Left renal cortex interstitium (tissue), 4 donors: ENCODE results near the gene JSRP1. TPM values are rescaled to one million over a fixed set of nuclear protein-coding genes. Genes with fewer than 3 reads are reported as not detected.

Source experiments
- DNase-seq, 4 donors: peaks; one replicate each; pipeline ENCODE4 v3.0.0-alpha.2; 2013; ENCODE audit warnings: low read depth in 4 of 4, low spot score in 2 of 4, missing footprints in 1 of 4
- polyA plus RNA-seq, 4 donors: library from polyadenylated mRNA; unstranded; fragments of 120-200 nt; gene quantifications; one replicate each; pipeline ENCODE4 v1.2.1, GENCODE V29; 2013; ENCODE audit not compliant: insufficient read length in 4 of 4

JSRP1 gene, protein sequence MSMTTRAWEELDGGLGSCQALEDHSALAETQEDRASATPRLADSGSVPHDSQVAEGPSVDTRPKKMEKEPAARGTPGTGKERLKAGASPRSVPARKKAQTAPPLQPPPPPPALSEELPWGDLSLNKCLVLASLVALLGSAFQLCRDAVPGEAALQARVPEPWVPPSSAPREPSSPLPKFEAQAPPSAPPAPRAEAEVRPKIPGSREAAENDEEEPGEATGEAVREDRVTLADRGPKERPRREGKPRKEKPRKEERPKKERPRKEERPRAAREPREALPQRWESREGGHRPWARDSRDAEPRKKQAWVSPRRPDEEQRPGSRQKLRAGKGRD
- polyA plus RNA-seq = under 1 TPM; 0.23 to 0.94 (median 0.74) TPM

DNA sequence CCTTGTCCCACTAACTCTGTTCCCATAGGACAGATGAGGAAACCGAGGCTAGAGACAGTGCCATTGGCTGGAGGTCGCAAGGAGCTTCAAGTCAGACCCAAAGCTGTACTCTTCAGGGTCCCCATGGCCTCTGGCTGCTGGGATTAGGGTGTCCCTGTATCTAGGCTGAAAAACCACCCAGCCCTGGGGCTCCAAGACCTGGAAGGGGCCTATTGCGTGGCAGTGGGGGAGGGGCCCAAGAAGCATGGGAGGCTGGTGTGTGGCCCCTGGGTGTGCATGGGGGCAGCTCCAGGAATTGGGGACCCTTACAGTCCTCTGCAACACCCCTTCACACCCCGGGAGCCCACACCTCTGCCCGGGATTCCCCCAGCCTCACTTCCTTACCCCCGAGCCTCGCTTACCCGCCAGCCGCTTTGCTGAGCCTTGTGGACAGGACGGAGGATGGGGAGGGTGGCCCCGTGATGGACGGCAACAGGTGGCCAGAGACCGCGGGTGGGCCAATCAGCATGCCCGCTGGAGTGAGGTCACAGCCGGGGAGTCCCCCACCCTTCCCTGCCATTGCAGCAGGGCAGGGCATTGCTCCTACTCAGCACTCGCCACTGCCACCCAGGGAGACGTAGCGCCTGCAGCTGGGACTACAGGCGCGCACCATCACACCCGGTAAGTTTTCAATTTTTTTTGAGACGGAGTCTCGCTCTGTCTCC lies at the start of gene JSRP1:
Gene JSRP1, minus strand, starts transcription at position 436 of the 704 bp plus-strand sequence. CDS start 1,103 bp downstream, outside the sequence.
- no peak for DNase-seq

DNA sequence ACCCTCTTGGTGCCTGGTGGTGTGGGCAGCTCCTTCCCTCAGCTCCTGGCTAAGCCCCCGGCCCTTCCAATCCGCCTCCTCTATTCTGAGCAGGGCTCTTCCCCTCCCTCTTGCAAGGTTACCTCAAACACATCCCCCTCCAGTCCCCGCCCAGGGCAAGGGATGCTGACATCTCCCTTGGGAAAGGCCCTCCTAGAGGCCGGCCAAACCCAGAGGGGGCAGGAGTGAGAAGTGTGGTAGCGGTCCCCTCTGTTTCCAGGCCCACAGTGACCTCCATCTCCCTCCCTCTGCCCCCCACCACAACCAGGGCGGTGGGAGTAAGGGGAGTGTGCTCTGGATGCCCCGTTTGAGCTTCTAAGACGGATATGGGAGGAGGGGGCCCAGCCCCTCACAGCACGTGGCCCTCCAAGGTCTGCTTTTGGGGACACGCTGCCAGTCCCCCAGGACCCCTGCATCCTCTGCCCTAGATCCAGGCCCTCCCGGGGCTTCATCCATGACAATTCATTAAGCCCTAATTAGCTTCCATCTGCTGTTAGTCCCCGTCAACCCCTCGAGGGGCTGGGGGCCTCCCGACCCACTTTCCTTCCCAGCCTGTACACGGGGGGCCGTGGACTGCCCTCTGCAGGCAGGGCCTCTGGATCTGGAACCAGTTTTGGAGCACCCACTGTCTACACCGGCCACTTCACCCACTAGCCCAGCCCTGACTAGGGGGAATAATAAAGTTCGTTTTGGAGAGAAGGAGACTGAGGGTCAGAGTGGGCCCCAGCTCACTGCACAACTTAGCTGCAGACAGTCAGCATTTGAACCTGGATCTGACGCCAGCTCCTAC lies 49.4 kb upstream of the JSRP1 start:
- DNase-seq = no peak

DNA sequence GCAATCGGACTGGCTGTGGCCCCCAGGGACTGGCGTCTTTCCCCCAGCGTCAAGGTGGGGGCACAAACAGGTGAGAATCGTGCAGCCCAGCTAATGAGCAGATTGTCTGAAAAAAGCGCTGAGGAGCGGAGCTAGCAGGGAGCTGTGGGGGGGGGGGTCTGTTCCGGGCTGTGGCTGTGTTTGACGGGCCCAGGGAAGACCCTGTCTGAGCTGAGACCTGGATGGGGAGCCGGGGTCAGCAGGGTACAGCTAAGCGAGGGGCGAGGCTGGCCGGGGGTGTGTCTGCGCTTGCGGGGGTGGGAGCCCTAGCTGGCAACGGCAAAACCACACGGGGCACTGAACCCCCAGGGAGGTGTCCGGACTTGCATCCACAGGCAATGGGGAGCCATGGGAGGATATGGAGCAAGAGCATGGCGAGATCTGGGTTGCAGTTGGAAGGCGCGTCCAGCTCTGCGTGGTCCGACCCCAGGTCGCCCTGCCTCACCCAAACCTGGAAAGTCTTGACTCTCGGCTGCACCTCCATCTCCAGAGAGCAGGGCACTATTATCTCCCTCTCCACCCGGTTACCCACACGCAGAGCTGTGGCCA lies 47.1 kb upstream of the JSRP1 start:
- no peak for DNase-seq

DNA sequence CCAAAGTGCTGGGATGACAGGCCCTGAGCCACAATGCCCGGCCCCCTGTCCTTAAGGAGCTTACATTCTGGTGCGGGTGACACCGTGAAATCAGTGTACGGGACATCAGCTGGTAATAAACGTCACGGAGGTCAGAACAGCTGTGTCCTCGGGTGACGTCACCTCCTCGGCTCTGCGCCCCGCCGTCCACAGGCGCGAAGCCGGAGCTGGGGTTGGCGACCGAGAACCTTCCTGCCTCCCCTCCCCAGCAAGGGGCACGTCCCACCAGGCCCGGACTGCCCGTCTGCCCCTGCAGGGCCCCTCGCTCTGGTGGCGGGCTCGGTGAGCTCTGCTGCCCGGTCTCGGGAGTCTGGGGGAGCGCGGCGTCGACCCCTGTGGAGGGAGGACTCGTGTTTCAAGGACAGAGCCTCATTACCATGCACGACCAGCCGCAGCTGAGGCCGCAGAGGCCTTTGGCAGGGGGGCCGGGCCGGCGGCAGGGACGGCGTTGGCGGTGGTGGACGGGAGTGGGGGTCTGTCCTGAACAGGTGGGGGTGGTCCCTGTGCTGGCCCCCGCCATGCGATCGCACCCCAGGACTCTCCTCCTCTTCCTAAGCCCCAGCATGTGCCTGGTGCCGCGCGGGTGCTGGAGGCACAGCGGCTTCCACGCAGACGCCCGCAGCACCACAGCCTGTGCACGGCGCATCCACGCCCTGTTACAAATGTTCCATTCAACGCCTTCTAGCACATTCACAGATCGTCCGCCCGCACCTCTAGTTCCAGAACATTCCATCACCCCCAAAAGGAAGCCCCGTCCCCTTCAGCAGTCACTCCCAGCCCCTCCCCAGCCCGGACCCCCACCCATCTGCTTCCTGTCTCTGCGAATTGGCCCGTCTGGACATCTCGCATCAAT lies 46.3 kb upstream of the JSRP1 start:
- DNase-seq = no peak

DNA sequence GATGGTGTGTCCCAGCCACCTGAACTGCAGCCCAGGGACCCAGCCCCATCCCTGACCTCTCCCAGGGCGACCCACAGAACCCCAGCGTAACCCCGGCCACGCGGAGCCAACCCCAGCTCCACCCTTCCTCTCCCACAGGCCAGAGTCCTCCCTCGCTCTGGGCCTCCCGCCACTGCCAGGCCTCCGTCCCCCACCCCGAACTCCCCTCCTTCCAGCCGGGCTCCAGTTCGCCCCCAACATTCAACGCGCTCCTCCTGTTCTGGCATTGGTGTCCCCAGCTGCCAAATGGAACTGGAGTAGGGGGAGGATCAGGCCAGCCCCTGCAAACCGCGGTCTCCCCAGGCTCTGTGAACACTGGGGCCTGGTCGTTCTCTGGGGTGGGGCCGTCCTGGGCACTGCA lies 44.3 kb upstream of the JSRP1 start:
- DNase-seq = no peak

DNA sequence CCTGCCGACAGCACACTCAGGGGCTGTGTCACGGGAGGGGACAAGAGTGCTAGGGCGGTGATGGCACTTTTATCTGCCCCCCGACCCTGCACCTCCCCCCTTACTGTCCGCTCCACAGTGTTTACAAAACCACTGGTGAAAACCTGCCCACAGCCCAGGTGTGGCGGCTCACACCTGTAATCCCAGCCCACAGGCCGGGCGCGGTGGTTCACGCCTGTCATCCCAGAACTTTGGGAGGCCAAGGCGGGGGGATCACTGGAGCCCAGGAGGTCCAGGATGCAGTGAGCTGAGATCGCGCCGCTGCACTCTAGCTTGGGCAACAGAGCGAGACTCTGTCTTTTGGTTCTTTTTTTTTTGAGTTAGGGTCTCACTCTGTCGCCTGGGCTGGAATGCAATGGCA lies 39.9 kb upstream of the JSRP1 start:
- DNase-seq = no peak

DNA sequence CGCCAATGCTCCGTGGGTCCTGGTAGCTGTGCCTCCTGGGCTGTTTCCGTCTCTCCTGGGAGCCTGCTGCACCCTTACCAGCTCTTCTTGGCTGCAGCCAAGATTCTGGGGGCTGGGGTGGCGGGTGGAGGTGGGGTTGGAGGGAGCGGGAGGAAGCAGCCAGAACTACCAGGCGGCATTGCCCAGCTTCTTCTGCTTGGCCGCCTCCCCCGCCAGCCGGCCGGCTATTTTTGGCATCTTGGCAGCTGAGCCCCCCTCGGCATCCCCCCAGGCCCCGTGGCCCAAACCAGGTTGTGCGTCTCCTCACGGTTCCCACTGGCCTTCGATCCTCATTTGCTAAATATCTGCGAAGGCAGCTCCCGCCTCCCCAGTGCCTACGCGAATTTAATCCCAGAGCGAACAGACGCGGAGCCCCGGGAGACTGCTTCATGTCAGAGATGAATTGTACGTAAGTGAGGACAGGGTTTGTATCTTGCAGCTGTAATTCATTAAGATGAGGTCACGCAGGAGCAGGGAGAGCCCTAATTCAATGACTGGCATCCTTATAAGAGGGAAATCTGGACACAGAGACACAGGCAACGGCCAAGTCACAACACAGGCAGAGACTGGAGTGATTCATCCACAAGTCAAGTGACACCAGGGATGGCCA lies 38.6 kb upstream of the JSRP1 start:
- no peak for DNase-seq

DNA sequence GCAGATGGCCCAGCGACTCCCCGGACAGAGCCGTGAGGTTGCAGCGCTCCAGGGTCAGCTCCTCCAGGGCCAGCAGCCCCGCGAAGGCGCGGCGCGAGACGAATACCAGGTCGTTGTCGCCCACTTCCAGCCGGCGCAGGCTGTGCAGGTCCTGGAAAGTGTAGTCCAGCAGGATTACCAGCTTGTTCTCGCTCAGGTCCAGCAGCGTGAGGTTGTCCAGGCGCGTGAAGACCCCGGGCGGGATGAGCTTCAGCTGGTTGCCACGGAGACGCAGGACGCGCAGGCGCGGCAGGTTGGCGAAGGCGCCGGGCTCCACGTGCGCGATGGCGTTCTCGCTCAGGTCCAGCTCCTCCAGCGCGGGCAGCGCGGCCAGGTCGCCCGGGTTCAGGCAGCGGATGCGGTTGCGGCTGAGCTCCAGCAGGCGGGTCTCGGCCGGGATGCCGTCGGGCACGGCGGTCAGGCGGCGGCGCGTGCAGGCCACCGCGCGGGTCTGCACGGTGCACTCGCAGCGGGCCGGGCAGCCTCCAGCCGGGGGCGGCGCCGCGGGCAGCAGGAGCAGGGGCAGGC lies 35.1 kb upstream of the JSRP1 start:
- DNase-seq = no peak

DNA sequence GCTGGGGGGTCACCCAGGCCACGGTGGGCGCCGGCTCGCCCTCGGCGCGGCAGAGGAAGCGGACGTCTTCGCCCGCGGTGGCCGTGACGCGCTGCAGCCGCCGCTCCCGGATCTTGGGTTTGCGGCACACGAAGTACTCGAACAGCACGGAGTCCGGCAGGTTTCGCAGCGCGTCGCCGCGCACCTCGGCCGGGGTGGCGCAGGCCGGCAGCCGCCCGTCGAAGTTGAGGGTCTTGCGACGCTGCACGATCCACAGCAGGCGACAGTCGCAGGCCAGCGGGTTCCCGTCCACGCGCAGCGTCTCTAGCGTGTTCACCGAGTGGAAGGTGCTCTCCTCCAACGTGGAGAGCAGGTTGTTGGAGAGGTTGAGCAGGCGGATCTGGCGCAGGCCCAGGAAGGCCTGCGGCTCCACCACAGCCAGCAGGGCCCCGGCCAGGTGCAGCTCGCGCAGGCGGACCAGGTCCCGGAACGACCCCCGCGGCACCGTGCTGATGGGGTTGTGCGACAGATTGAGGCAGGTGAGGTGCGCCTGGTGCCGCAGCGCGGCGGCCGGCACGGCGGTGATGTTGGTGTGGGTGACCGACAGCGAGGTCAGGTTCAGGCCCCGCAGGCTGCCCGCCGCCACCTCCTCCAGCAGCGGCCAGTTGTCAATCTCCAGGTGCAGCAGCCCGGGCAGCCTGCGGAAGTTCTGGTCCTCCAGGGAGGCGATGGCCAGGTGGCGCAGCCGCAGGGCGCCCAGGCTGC lies 34.4 kb upstream of the JSRP1 start:
- no peak for DNase-seq

DNA sequence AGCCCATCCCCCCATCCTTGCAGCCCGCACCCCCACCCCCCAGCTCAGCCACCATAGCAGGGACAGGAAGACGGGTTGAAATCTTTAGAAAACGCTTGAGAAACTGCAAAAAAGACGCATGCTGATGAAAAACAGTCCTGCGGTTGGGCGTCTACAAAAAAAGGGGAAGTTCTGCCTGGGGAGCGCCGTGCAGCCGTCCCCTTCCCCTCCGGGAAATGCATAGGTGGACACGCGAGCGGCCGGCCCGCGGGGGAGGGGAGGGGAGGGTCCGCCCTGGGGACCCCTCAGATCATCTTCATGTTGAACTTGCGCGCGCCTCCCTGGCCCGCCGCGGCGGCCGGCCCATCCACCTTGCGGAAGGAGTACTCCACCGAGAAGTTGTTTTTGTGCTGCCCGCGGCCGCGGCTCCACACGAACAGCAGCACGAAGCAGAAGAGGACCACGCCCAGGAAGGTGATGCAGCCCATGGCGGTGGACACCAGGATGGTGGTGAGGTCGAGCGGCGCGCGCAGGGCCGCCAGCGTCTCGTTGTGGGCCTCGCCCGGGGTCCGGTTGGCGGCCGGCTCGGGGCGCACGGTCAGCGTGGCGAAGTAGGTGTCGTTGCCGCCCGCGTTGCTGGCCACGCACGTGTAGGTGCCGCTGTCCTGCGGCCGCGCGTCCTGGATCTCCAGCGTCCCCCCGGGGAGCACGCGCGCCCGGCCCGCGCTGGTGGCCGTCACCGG lies 33.7 kb upstream of the JSRP1 start:
- DNase-seq = no peak

DNA sequence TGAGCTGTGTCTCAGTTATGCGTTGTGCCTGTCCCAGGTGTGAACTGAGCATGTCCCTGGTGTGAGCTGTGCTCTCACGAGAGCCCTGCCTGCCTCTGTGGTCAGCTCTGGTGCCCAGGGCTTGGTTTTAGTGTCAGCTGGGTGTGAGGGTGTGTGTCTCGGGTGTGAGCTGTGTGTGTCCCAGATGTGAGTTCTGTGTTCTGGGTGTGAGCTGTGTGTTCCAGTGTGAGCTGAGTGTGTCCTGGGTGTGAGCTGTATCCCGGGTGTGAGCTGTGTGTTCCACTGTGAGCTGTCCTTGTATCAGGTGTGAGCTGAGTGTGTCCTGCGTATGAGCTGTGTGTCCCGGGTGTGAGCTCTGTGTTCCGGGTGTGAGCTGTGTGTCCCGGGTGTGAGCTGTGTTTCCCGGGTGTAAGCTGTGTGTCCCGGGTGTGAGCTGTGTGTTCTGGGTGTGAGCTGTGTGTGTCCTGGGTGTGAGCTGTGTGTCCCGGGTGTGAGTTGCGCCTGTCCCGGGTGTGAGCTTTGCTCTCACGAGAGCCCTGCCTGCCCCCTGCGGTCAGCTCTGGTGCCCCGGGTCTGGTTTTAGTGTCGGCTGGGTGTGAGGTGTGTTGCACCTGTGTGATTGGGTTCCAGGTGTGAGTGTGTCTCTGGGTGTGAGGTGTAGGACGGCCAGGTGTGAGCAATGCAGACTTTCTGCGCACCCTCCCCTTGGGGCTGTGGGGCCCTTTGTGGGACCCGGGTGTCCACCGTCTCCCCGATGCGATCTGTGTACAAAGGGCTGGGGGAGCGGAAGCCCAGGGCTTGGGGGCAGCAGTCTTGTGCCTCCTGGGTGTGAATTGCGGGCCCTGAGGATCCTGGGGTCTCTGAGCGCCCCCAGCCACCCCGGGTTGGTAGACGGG lies 32.8 kb upstream of the JSRP1 start:
- no peak for DNase-seq

DNA sequence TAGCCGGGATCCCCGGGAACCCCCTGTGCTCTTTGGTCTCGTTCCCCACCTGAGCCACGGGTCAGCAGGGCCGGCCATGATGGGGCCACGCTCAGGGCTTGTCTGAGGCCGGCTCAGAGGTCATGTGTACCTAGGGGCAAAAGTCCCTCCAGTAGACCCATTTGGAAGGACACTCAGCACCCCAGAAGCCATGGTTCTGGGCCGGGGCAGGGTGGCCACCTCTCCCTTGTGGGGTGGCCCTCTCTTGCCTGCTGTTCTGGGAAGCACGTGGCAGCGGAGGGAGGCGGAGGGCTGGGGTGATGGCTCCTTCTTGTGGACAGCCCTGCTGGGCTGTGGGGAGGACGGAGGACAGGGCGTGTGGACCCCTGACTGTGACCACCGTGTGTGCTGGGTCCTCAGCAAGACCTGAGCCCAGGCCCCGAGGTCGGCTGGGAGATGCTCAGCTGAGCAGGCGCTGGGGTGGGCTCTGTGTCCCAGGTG lies 32.2 kb upstream of the JSRP1 start:
- DNase-seq = no peak

DNA sequence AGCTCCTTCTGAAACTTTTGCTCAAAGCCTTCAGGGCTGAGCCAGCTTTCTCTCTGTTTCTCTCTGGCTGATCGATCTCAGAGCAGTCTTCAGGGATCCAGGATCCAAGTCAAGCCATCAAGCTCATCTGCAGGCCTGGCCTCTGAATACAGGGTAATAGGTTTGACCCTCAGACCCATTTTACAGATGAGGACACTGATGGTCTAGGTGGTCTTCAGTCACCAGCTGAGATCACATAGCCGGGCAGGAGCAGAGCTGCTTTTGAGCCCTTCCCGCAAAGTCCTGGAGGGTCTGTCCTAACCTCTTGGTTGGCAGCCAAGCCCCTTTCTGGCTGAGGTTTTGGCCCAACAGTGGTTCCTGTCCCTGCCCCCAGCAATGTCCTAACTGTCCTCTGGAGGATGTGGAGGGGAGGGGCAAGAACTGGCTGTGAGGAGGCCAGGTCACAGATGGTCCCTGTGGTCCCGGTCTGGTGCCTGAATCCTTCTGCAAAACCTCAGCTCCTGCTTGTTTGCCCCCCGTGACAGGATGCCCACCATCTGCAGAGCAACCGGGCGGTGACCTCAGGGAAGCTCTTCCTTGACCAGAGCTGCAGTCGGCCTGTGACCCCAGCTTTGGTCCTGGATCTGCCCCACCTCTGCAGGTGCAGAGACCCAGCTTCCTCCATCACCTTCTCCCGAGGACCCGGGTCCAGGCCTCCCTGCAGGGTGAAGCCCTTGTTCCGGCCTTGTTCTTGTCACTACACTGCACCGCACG lies 31.5 kb upstream of the JSRP1 start:
- DNase-seq = no peak

DNA sequence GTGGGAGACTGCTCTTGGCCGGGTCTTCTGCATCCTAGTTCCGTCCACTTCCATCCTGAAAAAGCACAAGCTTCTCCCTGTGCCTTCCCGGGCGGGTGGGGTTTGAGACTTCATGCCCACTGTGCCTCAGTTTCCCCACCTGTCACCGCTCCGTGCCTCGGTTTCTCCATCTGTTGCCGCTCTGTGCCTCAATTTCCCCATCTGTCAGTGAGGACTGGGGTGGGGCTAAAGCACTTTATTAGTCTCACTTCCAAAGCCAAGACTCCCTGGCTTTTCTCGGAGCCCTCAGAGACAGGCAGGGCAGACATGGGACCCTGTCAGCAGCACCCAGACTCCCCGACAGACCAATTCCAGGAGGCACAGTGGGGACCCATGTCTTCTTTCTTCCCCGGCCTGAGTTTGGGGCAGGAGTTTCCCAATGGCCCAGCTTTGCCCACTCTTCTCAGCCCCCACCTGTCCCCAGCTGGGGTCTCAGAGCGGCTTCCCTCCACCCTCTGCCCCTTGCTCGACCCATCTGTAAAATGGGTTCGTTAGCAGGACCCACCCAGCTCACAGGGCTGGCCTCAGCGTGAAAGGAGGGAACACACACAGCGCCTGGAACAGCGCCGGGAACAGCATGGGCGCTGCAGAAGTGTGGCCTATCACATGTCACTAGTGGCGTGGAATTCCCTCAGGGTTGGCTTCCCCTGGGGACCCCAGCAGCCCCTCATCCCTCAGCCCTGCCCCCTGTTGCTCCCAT lies 30.4 kb upstream of the JSRP1 start:
- DNase-seq = no peak

DNA sequence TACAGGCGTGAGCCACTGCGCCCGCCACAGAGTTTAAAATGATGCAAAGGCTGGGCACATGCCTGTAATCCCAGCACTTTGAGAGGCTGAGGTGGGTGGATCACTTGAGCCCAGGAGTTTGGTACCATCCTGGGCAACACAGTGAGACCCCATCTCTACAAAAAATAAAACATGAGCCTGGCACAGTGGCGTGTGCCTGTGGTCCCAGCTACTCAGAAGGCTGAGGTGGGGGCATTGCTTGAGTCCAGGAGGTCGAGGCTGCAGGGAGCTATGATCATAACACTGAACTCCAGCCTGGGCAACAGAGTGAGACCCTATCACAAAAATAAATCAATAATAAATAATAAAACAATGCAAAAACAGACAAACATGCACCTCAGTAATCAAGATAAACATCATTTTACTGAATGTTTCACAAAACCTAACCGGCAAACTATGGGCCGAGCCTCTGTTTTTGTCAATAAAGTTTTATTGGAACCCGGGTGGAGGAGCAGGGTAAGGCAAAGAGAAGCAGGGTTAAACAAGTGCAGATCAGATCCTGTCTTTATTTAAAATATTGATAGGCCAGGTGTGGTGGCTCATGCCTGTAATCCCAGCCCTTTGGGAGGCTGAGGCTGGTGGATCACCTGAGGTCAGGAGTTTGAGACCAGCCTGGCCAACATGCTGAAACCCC lies 27.8 kb upstream of the JSRP1 start:
- DNase-seq = no peak
